HG03460 (cell line): ENCODE data around the gene SDC4.
A peak's percentile ranks its signal among the peaks of the same experiment; 100 is the strongest.
"Not testable (repeated sequence)": the region's sequence is repeated elsewhere in the genome, so short reads cannot be mapped to it uniquely, and the experiment has no call there.

Source experiments
- ATAC-seq: cut with Tn5 transposase; IDR thresholded peaks from one replicate; pipeline ENCODE4 v1.9.1; 2021; ENCODE audit not compliant: unreplicated experiment

The SDC4 gene

DNA sequence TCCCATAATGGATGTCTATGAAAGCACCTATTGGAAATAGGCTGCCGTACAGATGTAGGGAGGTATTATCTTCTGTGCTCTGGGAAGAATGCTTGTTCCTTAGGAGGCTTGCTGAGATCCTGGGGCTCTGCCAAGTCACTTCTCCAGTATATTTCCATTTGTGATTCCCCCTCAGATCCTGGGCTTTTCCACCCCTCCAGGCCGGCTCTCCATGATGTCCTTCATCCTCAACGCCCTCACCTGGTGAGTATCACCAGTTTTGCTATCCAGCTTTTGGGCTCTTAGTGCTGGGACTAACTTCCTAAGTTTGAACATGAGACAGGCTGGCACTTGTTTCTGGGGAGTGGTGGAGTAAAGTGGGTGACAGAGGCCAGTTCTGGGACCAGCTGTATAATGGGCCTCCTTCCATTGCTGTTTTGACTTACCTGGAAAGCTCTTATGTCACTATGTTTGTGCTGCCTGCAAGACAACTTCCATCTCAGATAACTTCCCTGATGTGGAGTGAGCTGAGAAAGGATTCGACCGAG, 17.3 kb upstream of the SDC4 start:
- ATAC-seq = no peak

DNA sequence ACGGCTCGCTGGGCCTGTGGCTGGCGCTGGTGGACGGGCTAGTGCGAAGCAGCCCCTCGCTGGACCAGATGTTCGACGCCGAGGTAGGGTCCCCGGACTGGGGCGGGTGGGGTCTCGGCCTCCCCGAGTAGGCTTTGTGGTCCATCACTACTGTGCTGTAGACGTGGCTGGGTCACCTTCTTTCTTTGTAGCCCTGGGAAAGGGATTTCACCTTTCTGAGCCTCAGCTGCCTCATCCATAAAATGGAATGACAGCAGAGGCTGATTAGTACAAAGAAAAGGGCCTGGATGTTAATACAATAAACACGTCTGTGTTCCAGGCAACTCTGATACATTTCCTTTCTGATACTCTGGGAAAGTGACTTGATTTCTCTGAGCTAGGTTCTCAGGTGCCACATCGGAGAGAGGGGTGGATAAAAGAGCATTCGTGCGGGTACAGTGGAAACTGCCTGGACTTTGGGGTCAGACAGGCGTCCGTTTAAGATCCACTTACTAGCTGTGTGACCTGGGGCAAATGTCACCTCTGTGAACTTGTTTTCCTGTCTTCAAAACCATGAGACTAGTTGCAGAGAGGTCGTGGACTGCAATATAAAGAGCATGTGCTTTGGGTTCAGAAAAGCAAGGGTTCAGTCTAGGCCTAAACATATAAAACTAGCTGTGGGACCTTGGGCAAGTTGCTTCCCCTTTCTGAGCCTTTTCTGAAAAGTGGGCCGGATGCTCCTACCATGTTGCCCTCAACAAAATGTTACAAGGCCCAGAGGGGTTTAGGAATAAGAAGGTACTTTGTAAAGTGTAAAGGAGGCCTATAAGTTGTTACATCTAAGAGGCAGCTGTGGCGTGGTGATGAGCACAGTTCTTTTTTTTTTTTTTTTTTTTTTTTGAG, 15.6 kb upstream of the SDC4 start:
- ATAC-seq = no peak

DNA sequence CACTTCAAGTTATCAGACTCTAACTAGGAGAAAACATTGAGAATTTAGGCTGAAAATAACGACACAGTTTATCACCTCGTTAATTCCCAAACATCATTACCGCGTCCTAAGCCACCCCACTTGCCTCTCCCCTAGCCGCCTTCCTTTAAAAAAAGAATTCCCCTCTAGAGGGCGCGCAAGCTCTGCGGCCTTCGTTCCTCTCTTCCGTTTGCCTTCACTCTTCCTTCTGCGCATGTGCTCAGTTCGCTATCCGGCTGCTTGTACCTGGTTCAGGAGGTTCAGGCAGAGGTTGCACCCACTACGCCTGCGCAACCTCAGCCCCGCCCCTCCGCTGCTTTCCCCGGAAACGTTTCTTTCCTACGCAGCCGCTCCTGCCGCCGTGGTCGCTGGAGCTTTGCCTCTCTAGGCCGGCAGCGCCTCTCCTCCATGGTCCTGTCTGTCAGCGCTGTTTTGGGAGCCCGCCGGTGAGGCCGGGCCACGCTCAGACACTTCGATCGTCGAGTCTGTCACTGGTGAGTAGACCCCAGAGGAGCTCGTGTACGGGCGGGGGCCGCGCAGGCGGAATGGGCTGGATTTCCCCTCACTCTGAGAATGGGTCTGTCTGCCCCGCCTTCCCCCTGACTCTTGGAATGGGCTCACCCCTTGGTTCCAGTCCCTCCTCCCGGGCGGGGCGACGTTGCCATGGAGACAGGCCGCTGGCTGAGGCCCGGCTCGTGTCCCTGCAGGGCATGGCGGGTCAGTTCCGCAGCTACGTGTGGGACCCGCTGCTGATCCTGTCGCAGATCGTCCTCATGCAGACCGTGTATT, 14.8 kb upstream of the SDC4 start, which contains the start of gene SYS1:
Gene SYS1, plus strand, starts transcription at position 353 of the 807 bp plus-strand sequence. Its CDS starts 376 bp downstream, at position 729.
- peak; percentile 71 for ATAC-seq

DNA sequence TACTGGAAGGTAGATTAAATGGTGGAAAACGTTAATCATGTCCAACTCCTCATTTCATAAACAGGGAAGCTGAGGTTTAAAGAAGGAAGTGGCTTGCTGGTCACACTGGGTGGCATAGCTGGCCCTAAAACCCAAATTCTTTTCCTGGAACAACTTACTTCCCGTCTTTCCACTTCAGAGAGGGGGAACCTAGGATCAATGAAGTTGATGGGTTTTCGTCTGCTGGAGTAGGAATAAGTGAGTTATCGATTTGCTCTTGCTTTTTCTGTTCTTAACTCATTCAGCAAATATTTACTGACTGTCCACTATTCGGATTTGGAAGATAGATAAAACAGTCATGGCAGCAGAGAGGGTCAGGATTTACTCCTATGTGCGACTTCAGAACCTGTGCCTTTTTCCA, 13.6 kb upstream of the SDC4 start:
- no peak for ATAC-seq

DNA sequence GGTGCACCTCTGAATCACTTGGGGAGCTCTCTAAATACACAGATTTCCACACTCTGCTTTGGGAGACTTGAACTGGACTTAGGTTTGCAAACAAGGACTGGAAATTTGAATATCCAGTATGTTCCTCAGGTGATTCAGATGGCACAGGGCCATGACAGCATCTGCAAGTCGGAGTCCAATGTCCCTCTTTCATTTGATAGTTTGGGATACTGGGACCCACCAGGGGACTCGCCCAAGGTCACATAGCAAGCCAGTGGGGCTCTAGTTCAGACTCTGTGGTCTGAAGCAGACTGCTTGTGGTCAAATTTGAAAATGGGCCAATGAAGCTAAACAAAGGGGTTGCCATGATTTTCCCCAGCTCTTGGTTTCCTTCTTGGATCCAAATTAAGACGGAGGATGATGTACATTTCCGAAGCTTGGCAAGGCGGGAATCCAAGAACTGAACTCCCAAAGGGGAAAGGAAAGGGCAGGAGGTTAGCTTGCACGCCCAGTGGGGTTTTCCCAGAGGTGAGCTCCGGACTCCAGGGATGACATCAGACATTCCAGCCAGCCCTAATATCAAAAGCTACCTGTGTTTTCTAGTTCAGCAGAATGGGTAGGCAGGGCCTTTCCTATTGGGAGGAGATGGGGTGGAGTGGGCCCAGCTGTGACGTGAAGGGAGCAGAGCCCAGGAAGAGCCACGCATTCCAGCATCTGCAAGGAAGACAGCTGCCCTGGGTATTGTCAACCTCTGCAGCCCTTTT, 11.4 kb upstream of the SDC4 start:
- ATAC-seq = no peak

GRCh38 chr20:45359069-45359405, 10.8 kb upstream of the SDC4 start:
- no peak for ATAC-seq

GRCh38 chr20:45358282-45359068, 10.3 kb upstream of the SDC4 start:
- ATAC-seq = no peak

- no peak for ATAC-seq
These were observed 7.2 kb upstream of the SDC4 start for GRCh38 chr20:45355209-45356084.

DNA sequence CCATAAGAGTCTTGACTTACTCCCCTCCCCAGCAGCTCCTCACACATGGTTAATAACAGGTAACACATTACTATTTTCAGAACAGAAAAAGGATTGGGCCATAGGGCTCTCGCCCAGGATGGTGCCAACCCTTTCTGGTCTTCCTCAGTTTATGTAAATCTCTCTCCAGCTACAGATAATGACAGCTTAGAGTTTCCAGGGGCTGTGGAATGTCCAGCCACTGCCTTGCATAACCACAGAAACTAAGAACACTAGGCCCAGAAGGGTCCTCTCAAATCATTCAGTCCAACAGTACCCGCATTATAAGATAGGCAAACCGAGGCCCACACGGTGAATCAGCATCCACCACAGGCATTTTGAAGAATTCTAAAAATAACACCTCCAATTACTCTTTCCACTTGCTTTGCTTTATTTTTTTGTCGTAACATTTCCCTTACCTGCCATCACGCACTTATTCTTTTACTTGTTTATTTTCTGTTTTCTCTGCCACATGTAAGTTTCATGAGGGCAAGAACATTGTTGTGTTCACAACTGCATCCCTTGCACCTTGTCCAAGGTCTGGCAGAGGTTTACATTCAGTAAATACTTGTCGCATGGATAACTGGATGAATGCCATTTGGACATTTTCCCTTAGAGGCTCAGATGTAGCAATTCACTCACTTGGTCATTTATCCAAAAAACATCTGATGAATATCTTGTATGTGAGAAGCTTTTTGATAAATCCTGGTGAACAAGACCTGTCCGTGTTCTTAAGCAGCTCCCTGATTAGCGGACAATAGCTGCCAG, 6.4 kb upstream of the SDC4 start:
- ATAC-seq = no peak

DNA sequence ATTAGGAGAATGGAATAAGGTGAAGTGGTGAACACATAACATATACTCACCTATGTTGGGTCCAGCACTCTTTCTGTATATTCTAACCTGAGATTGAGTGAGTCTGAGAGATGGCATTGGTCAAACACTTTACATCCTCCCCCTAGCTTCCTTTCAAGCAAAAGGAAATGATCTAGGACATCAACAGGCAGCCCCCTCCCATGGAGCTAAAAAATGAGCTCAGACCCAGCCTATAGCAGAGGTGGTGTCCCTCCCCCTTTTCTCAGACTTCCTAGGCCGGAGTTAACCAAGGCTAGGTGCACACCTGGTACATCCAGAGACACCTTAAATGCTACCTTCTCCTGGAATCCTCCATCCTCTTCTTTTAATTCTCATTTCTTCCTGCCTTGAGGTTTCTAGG, 5.5 kb upstream of the SDC4 start:
- no peak for ATAC-seq

DNA sequence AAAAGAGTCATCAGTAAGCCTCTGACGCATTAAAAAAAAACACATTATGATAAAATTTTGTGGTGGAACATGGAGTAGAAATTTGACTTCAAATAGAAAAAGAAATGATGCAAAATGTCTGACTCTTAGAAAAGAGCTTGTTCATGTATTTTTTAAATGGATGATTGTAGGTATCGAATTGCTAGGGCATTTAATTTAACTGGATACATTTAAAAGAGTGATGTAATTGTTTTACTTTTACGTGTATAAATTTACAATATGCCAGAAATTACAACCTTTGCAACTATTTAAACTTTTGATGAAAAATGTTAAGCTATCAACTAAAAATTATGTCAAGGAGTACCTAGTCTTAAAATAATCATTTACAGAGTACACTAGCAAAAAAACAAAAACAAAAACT, 4.5 kb upstream of the SDC4 start:
- no peak for ATAC-seq

- not testable (repeated sequence) for ATAC-seq
These were observed 2.6 kb upstream of the SDC4 start for GRCh38 chr20:45350795-45351194.

- no peak for ATAC-seq
These were observed 2.0 kb upstream of the SDC4 start for GRCh38 chr20:45350217-45350616.

DNA sequence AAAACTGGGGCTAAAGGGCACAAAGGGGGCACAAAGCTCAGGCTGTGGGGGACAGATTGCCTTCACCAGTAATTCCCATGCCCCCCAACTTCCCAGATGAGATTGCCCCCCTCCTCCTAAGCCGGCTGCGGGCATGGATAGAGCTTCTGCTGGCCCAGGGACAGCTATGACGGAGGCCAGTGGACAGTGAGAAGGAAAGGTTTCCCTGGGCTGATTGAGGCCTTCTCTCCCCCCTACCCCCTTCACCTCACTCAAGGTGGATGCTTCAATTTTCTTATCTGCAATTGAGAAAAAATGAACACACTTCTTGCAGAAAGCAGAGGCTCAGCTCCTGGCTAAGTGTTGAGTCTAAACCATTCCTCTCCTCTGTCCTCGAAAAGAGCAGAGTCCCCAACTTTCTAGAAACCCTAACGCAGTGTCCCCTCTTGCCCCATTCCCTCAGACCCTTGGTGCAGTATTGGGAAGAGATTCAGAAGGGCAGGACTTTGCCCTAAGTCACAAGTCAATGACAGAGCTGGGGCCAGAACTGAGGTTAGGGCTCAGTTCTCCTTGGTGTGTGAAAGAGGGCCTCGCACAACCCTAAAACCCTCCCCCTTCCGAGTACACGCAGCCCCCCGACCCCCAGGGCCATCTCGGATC, 808 bp downstream of the SDC4 start:
- ATAC-seq = no peak

DNA sequence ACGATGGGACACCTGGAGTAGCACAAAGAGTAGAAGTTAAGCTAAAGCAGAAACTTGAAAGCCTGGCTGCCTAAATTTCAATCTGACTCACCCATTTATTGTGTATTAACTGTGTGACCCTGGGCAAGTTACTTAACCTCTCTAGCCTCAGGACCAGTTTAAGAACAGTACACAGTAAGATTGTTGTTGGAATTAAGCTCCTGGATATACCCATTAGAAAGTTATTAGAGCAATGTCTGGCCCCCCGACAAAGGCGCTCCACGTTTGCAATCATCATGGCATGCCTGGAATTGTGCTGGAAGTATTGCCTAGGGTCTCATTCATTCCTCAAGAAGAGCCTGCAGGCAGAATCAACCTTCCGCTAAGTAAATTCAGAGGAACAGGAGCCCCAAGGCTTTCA, 1.4 kb downstream of the SDC4 start:
- ATAC-seq = no peak

DNA sequence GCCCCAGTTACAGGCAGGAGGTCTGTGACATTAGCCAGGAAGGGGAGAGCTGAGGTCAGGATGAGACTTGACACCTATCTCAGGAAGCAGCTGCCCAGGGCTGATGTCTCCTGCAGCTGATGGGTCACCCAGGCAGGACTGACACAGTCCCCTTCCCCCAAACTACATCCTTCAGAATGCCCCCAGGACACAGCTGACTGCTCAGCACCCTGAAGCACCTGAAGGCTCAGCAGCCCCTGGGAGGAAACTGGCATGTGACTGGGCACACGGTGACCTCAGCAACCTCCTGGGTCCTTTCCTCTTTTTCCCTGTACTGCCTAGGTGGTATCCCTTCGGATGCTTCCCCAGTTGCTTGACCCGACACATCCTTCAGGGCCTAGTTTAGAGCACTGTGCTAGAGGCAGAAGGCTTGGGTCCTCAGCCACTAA, 1.9 kb downstream of the SDC4 start:
- ATAC-seq = no peak

- ATAC-seq = no peak
These were observed 2.9 kb downstream of the SDC4 start for GRCh38 chr20:45345104-45345936.
